Muscle layer of duodenum (tissue), 2 donors: ENCODE results near the gene EPM2AIP1.

Source experiments
- H3K27ac ChIP-seq: one replicate; pipeline ENCODE4 v1.7.0; 2013; ENCODE audit warnings: mild to moderate bottlenecking, low read length
- H3K27me3 ChIP-seq: one replicate; pipeline ENCODE4 v1.7.0; 2013; ENCODE audit warnings: low read depth, mild to moderate bottlenecking, control low read depth, low read length
- H3K36me3 ChIP-seq, 2 donors: one replicate each; pipeline ENCODE4 v1.7.0; 2013; ENCODE audit warnings: low read length in 2 of 2, control low read depth in 1 of 2, mild to moderate bottlenecking in 1 of 2; ENCODE audit not compliant: insufficient read depth in 2 of 2, control insufficient read depth in 1 of 2
- H3K4me1 ChIP-seq, 2 donors: one replicate each; pipeline ENCODE4 v1.7.0; 2013; ENCODE audit warnings: low read length in 2 of 2, mild to moderate bottlenecking in 2 of 2, control low read depth in 1 of 2, moderate library complexity in 1 of 2; ENCODE audit not compliant: insufficient read depth in 2 of 2, control insufficient read depth in 1 of 2
- H3K4me3 ChIP-seq, 2 donors: one replicate each; pipeline ENCODE4 v1.7.0; 2013; ENCODE audit warnings: low read length in 2 of 2, low read depth in 1 of 2, mild to moderate bottlenecking in 1 of 2
- H3K9me3 ChIP-seq, 2 donors: one replicate each; pipeline ENCODE4 v1.7.0; 2013; ENCODE audit warnings: low read length in 2 of 2, control low read depth in 1 of 2, mild to moderate bottlenecking in 1 of 2; ENCODE audit not compliant: control insufficient read depth in 1 of 2
- donor health status: healthy.

Gene EPM2AIP1

GRCh38 chr3:37028329-37028728 is 35.4 kb upstream of the EPM2AIP1 start:
- Histone ChIP-seq H3K4me3 (no peak overlapping the region), H3K27ac (no peak overlapping the region), H3K27me3 (no peaks in the 10 kb centered on the region), H3K9me3 (no peaks in the 10 kb centered on the region), H3K36me3 (peaks cover 31 to 37% of the 10 kb centered on the region in 2 donors), H3K4me1 (peaks cover 0 to 14% of the 10 kb centered on the region in 2 donors)

GRCh38 chr3:37026851-37027250 is 33.9 kb upstream of the EPM2AIP1 start:
- Histone ChIP-seq H3K4me1 (peaks cover 0 to 14% of the 10 kb centered on the region in 2 donors), H3K36me3 (peaks cover 36 to 47% of the 10 kb centered on the region in 2 donors), H3K27ac (no peak overlapping the region), H3K27me3 (no peaks in the 10 kb centered on the region), H3K9me3 (no peaks in the 10 kb centered on the region), H3K4me3 (no peak overlapping the region)

- H3K9me3 ChIP-seq = no peaks in the 10 kb centered on the region
- peaks cover 0 to 6% of the 10 kb centered on the region in 2 donors for H3K4me1 ChIP-seq
- no peak overlapping the region for H3K27ac ChIP-seq
- H3K36me3 ChIP-seq = peaks cover 40 to 56% of the 10 kb centered on the region in 2 donors
- no peak overlapping the region for H3K4me3 ChIP-seq
- H3K27me3 ChIP-seq = no peaks in the 10 kb centered on the region
Observed at GRCh38 chr3:37025561-37026335, 32.8 kb upstream of the EPM2AIP1 start.

GRCh38 chr3:37024820-37025405 is 32.0 kb upstream of the EPM2AIP1 start:
- Histone ChIP-seq H3K4me3 (no peak overlapping the region), H3K27ac (no peak overlapping the region), H3K4me1 (no peaks in the 10 kb centered on the region), H3K27me3 (no peaks in the 10 kb centered on the region), H3K9me3 (no peaks in the 10 kb centered on the region), H3K36me3 (peaks cover 48 to 61% of the 10 kb centered on the region in 2 donors)

GRCh38 chr3:37024092-37024491 is 31.2 kb upstream of the EPM2AIP1 start:
- no peak overlapping the region for H3K27ac ChIP-seq
- peaks cover 48 to 69% of the 10 kb centered on the region in 2 donors for H3K36me3 ChIP-seq
- H3K9me3 ChIP-seq = no peaks in the 10 kb centered on the region
- no peak overlapping the region for H3K4me3 ChIP-seq
- H3K27me3 ChIP-seq = no peaks in the 10 kb centered on the region
- no peaks in the 10 kb centered on the region for H3K4me1 ChIP-seq

- Histone ChIP-seq H3K4me1 (no peaks in the 10 kb centered on the region), H3K27ac (no peak overlapping the region), H3K27me3 (no peaks in the 10 kb centered on the region), H3K4me3 (no peak overlapping the region), H3K9me3 (no peaks in the 10 kb centered on the region), H3K36me3 (peaks cover 62 to 92% of the 10 kb centered on the region in 2 donors)
Observed at GRCh38 chr3:37017683-37018082, 24.8 kb upstream of the EPM2AIP1 start.

- peaks cover 64 to 92% of the 10 kb centered on the region in 2 donors for H3K36me3 ChIP-seq
- H3K27me3 ChIP-seq = no peaks in the 10 kb centered on the region
- no peaks in the 10 kb centered on the region for H3K4me1 ChIP-seq
- H3K27ac ChIP-seq = no peak overlapping the region
- H3K4me3 ChIP-seq = no peak overlapping the region
- H3K9me3 ChIP-seq = no peaks in the 10 kb centered on the region
Observed at GRCh38 chr3:37016903-37017302, 24.0 kb upstream of the EPM2AIP1 start.

GRCh38 chr3:37015642-37016041 is 22.7 kb upstream of the EPM2AIP1 start:
- H3K36me3 ChIP-seq = peaks cover 58 to 84% of the 10 kb centered on the region in 2 donors
- H3K4me3 ChIP-seq = no peak overlapping the region
- no peak overlapping the region for H3K27ac ChIP-seq
- H3K9me3 ChIP-seq = no peaks in the 10 kb centered on the region
- no peaks in the 10 kb centered on the region for H3K27me3 ChIP-seq
- H3K4me1 ChIP-seq = no peaks in the 10 kb centered on the region

GRCh38 chr3:37014620-37015019 is 21.7 kb upstream of the EPM2AIP1 start:
- Histone ChIP-seq H3K36me3 (peaks cover 50 to 74% of the 10 kb centered on the region in 2 donors), H3K4me3 (no peak overlapping the region), H3K27ac (no peak overlapping the region), H3K4me1 (no peaks in the 10 kb centered on the region), H3K9me3 (no peaks in the 10 kb centered on the region), H3K27me3 (no peaks in the 10 kb centered on the region)

GRCh38 chr3:36993326-36994283 is 674 bp upstream of the EPM2AIP1 start, which contains the start of gene MLH1:
TSS of gene MLH1 (plus strand) at chr3:36993518. CDS start at chr3:36993548, 30 bp downstream.
- Histone ChIP-seq H3K27me3 (no peaks in the 10 kb centered on the region), H3K27ac (peak within 1 kb of the TSS; percentile 93), H3K9me3 (no peaks in the 10 kb centered on the region), H3K4me1 (peaks cover 34 to 42% of the 10 kb centered on the region in 2 donors), H3K36me3 (peaks cover 18 to 30% of the 10 kb centered on the region in 2 donors), H3K4me3 (peak within 1 kb of the TSS; percentile 89 to 93)
